ENCODE results near the gene APOBEC3H. TPM values are rescaled to one million over a fixed set of nuclear protein-coding genes. Genes with fewer than 3 reads are reported as not detected.

Gene APOBEC3H
- polyA plus RNA-seq, 1 donor (not counting 4 experiments of a cell fraction or from before 2014, with no cell fraction given) = 0.41 TPM

DNA sequence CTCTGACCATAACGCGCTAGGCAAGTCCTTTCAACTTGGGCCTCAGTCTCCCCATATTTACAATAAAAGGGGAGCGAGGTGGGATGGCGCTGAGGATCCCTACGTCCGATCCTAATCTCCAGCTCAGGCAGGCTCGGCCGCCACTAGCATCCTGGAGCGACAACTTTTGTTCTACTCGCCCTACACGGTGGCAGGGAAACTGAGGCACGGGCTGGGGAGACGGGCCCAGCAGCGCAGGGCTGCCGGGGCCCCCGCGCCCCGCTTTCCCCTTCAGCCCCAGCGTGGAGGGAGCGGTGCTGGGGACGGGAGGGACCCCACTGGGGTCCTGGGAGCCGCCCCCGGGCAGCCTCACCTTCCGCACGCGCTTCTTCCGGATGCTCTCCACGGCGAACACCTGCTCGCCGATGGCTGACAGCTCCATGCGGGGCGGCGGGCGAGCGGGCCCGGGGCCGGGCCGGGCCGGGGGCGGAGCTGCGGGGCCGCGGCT is 55.0 kb downstream of the APOBEC3H start:
- TF ChIP-seq EZH2 (IDR thresholded peaks at IDR 0.05; ENCODE audit: low read length) = no peak
- TF ChIP-seq CTCF (optimal IDR thresholded peaks at IDR 0.05 in 1 of 3, IDR thresholded peaks at IDR 0.05 in 1 of 3, conservative IDR thresholded peaks at IDR 0.05 in 1 of 3; ENCODE audit: extremely low read depth in 1 of 3, insufficient read depth in 2 of 3, low read length in 3 of 3) = no peak
- H3K9ac ChIP-seq (ENCODE audit: control insufficient read depth, extremely low read depth, insufficient read depth, low read length) = peak overlapping the region; percentile 37
- H3K27ac ChIP-seq (ENCODE audit: control insufficient read depth, insufficient read depth, low read length) = no peak overlapping the region
- H3K4me1 ChIP-seq (ENCODE audit: control insufficient read depth, extremely low read depth, insufficient read depth, low read length) = peaks cover 2% of the 10 kb centered on the region
- FAIRE-seq = no peak
- H4K20me1 ChIP-seq (ENCODE audit: control insufficient read depth, extremely low read depth, insufficient read depth, low read length) = no peaks in the 10 kb centered on the region
- peak overlapping the region; percentile 20 for H2AFZ ChIP-seq (ENCODE audit: control insufficient read depth, low read length)
- DNase-seq (ENCODE audit: low read depth, low spot score) = no peak
- no peaks in the 10 kb centered on the region for H3K9me3 ChIP-seq (ENCODE audit: control insufficient read depth, low read depth, low read length)
- peaks cover 25% of the 10 kb centered on the region for H3K27me3 ChIP-seq (ENCODE audit: control insufficient read depth, extremely low read depth, insufficient read depth, low read length)
- H3K4me2 ChIP-seq (ENCODE audit: control insufficient read depth, extremely low read depth, insufficient read depth, low read depth, low read length) = peak overlapping the region; percentile 67
- dilution Hi-C loops (cut with MboI; ENCODE audit: extremely low pct_ligation_motif_present, low sequenced_read_pairs) = no loop called here
- H3K9me1 ChIP-seq (ENCODE audit: control insufficient read depth, extremely low read depth, insufficient read depth, low read length) = no peaks in the 10 kb centered on the region
- H3K36me3 ChIP-seq (ENCODE audit: control insufficient read depth in 2 of 2, extremely low read depth in 1 of 2, insufficient read depth in 2 of 2, low read length in 2 of 2) = peaks cover 0 to 3% of the 10 kb centered on the region in 2 experiments
- no peaks in the 10 kb centered on the region for H3K79me2 ChIP-seq (ENCODE audit: control insufficient read depth, insufficient read depth, low read length)
- H3K4me3 ChIP-seq (ENCODE audit: control insufficient read depth in 2 of 3, extremely low read depth in 1 of 3, insufficient read depth in 2 of 3, low read depth in 1 of 3, low read length in 3 of 3) = peak overlapping the region; percentile 33 to 44 (median 39)

DNA sequence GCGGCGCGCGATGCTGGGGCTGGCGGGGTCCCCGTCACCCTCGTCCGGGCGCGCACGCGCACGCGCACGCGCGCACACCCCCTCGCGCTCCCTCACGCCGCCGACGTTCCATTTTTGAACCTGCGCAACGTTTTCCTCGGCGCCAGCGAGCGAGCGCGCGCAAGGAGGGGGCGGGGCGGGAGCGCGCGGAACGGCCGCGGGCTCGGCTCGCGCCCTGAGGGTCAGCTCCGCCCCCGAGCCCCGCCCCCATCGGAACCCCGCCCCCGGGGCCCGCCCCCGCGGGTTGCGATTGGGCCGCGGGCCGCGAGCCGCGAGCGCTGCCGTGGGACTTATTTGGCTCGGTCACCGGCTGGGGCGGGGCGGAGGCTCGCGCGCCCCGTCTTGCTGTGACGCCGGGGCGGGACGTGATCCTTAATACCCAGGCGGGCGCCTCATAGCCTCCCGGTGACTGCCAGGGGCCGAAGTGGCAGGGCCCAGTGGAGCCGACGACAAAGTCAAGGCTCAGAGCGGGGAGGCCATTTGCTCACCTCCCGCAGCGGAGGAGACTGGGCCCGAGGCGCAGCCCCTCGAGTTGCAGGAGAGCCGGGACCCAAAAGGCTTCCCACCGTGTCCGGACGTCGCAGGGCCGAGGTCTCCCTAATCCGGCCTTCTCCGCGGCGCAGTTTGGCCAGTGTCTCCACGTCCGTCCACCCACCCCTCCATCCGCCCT is 55.6 kb downstream of the APOBEC3H start, which contains the start of gene CBX7:
Gene CBX7, minus strand, starts transcription at position 170 of the 709 bp plus-strand sequence. CDS start 236 bp downstream, outside the sequence.
- DNase-seq (ENCODE audit: low read depth, low spot score) = peak; percentile 35
- dilution Hi-C loops (cut with MboI; ENCODE audit: extremely low pct_ligation_motif_present, low sequenced_read_pairs) = no loop called here
- peaks cover 25% of the 10 kb centered on the region for H3K27me3 ChIP-seq (ENCODE audit: control insufficient read depth, extremely low read depth, insufficient read depth, low read length)

More for the DNA sequence above, 55.6 kb downstream of the APOBEC3H start, which contains the start of gene CBX7:
- TF ChIP-seq CTCF (optimal IDR thresholded peaks at IDR 0.05 in 1 of 3, IDR thresholded peaks at IDR 0.05 in 1 of 3, conservative IDR thresholded peaks at IDR 0.05 in 1 of 3; ENCODE audit: extremely low read depth in 1 of 3, insufficient read depth in 2 of 3, low read length in 3 of 3) = no peak
- TF ChIP-seq EZH2 (IDR thresholded peaks at IDR 0.05; ENCODE audit: low read length) = no peak
- no peak for FAIRE-seq
- Histone ChIP-seq H3K4me2 (ENCODE audit: control insufficient read depth, extremely low read depth, insufficient read depth, low read depth, low read length) (peak within 1 kb of the TSS; percentile 88), H3K9ac (ENCODE audit: control insufficient read depth, extremely low read depth, insufficient read depth, low read length) (peak within 1 kb of the TSS; percentile 68), H2AFZ (ENCODE audit: control insufficient read depth, low read length) (peak within 1 kb of the TSS; percentile 86), H3K4me1 (ENCODE audit: control insufficient read depth, extremely low read depth, insufficient read depth, low read length) (peaks cover 2% of the 10 kb centered on the region), H4K20me1 (ENCODE audit: control insufficient read depth, extremely low read depth, insufficient read depth, low read length) (no peaks in the 10 kb centered on the region), H3K79me2 (ENCODE audit: control insufficient read depth, insufficient read depth, low read length) (no peaks in the 10 kb centered on the region), H3K9me1 (ENCODE audit: control insufficient read depth, extremely low read depth, insufficient read depth, low read length) (no peaks in the 10 kb centered on the region), H3K36me3 (ENCODE audit: control insufficient read depth in 2 of 2, extremely low read depth in 1 of 2, insufficient read depth in 2 of 2, low read length in 2 of 2) (peaks cover 0 to 3% of the 10 kb centered on the region in 2 experiments), H3K27ac (ENCODE audit: control insufficient read depth, insufficient read depth, low read length) (no peak within 1 kb of the TSS), H3K9me3 (ENCODE audit: control insufficient read depth, low read depth, low read length) (no peaks in the 10 kb centered on the region), H3K4me3 (ENCODE audit: control insufficient read depth in 2 of 3, extremely low read depth in 1 of 3, insufficient read depth in 2 of 3, low read depth in 1 of 3, low read length in 3 of 3) (peak within 1 kb of the TSS; percentile 45 to 72 (median 62))
